CD4-positive, alpha-beta T cell treated with Interleukin-17A for 4 hours (primary cell): ENCODE results near the gene MAN1C1.
A peak's percentile ranks its signal among the peaks of the same experiment; 100 is the strongest.

Experiments used
- DNase-seq: peaks from one replicate; pipeline ENCODE4 v3.0.0-alpha.2; 2020; ENCODE audit warnings: mixed read lengths

MAN1C1 gene

DNA sequence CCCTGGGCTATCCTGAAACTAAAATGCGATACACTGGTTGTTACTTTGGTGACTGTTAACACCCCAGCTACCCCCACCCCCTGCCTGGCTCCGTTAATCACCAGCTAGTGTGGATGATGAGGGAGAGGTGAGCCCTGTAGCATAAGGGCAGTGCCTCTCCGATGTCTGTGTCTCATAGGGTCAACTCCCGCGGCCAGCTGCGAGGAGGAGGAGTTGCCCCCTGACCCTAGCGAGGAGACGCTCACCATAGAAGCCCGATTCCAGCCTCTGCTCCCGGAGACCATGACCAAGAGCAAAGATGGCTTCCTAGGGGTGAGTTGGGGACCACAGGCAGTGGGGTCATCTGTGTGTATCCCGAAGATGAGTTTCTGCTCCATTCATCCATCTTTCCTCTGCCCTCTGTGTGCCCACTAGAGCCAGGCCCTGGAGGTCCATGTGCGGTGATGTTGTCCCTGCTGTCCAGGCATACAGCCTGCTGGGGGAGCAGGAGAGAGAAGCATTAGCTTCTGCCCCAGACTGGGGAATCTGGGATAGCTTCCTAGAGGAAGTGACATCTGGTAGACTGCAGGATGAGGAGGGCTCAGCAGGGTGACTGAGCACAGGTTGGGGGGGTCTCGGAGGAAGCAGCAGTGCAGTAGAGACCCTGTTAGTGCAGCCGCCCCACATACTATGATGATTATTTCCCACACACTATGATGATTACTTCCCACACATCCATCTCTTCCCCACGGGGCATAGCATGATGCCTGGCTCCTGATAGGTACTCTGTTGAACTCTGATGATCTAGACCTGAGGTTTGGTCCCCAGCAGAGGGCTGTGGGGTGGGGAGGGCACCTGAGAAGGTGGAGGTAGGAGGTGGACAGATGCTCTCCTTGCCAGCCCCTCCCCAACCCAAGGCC, 188.6 kb downstream of the MAN1C1 start:
- DNase-seq, result no peak

DNA sequence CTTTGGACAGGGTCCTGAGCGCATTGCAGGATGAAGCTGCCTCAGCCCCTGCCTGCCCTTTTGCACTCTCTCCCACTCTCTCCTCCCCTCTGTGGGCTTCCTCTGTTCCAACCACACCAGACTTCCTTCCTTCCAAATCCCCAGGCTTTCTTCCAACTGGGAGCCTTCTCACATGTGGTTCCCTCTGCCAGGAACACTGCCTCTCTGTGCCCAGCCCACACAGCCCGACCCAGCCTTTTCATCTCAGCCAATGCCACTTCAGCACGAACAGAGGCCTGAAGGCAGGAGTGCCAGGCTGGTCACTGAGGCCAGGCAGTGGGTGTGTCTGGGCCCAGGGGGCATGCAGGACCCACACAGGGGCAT, 189.3 kb downstream of the MAN1C1 start:
- DNase-seq, result no peak

DNA sequence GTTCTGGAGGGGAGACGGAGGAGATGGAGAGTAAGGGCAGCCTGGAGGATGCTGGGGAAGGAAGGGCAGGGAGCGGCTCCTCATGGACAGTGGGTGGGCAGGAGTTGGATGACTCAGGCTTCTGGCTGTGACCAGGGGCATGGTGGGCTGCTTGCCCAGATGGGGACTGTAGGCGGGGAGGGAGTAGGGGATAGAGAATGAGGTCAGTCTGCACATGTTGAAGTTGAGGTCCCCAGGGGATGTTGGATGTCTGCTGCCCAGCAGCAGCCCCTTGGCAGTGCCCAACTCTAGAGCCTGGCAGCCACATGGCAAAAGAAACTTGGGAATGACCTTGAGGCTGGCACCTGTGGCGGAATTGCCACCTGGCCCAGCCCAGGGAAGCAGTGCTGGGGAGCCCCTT, 189.8 kb downstream of the MAN1C1 start:
- no peak for DNase-seq

DNA sequence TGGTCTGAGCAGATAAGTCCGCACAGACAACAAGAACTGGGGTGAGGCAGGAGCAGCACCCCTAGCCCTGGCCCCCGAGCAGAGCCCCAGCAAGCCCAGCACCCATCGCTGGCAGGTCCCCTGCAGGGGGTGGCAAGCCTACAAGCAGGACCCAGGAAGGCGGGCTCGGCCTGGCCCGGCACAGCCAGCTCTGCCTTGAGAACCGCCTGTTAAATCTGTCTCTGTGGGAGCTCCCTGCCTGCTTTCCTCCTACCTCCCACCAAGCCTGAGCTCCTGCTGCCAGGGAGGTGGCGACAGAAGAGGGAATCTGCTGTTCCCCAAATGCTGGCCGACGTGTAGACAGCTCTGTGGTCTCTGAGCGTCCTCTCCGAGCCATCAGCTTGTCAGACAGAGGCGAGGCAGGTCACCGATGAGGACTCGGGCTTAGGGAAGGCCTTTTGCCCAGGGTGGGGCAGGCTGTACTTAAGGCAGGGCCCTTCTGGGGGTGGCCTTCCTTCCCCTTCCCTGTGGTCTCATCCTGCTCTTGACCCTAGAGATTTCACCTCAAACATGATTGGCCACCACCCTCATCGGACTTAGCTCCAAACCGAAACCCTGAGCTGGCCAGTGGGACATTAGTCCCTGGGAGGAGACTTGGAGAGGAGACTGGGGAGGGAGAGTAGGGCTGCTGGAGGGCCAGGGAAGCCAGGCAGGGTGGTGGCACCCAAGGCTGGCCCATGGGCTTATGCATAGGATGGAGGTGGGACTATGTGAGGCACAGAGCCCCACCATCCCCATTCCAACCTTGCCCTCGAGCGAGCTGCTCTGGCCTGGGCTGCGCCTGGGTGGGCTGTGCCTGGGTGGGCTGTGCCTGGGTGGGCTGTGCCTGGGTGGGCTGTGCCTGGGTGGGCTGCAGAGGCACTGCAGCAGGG, 191.1 kb downstream of the MAN1C1 start:
- DNase-seq, result no peak

DNA sequence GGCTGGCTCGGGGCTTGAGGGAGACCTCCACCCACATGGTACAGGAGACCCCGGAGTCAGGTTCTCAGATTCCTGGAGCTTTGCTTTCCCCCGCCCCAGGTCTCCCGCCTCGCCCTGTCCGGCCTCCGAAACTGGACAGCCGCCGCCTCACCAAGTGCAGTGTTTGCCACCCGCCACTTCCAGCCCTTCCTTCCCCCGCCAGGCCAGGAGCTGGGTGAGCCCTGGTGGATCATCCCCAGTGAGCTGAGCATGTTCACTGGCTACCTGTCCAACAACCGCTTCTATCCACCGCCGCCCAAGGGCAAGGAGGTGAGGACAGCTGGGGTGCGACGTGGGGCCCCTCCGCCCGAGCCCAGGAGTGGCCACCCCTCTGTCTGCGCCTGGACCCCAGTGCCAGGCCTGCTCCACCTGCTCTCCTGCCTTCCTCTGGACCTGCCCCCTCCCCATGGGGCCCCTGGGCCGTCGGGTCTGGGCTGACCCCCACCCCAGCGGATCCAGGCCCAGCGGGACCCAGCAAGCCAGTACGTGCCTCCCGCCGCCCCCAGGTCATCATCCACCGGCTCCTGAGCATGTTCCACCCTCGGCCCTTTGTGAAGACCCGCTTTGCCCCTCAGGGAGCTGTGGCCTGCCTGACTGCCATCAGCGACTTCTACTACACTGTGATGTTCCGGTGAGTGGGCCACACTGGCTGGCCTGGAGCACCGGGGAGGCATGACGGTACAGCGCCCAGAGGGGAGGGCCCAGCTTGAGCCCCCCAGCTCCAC, 192.1 kb downstream of the MAN1C1 start:
- no peak for DNase-seq

DNA sequence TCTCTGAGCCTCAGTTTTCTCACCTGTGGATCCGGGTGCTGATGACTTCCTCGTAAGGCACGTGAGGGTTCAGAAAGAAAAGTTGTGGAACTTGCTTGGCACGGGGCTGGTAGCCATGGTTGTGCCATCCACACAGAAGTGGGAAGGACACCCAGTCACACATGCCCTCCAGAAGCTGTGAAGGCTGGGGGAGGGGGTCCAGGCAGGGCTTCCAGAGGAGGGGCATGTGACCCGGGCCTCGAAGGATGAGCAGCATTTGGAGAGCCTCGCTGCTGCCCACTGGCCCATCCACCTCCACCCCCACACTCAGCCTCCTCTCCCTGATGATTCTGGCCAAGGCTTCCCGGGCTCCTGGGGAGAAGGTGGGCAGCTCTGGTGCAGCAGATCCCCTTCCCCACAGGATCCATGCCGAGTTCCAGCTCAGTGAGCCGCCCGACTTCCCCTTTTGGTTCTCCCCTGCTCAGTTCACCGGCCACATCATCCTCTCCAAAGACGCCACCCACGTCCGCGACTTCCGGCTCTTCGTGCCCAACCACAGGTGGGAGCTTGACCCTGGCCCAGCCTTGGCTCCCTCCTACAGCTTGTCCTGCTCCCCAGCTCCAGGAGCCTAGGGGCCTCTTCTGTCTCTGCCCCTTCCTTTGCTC, 192.8 kb downstream of the MAN1C1 start:
- DNase-seq, result no peak

DNA sequence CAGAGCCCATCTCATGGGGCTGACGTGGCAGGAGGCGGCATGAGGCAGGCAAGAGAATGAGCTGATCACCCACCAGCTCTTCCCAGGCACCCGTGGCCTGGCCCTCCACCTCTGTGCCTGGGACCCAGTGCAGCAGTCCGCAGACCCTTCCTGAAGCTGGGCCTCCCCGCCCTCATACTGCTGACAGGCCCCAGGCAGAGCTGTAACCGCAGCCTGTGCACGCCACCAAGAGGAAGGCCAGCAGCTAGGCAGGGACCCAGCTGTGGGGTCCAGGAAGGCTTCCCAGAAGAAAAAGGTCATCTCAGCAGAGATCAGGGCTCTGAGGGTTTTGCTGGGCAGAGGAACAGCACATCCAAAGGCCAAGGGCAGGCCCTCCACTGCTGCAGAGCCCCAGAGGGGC, 193.3 kb downstream of the MAN1C1 start:
- no peak for DNase-seq

DNA sequence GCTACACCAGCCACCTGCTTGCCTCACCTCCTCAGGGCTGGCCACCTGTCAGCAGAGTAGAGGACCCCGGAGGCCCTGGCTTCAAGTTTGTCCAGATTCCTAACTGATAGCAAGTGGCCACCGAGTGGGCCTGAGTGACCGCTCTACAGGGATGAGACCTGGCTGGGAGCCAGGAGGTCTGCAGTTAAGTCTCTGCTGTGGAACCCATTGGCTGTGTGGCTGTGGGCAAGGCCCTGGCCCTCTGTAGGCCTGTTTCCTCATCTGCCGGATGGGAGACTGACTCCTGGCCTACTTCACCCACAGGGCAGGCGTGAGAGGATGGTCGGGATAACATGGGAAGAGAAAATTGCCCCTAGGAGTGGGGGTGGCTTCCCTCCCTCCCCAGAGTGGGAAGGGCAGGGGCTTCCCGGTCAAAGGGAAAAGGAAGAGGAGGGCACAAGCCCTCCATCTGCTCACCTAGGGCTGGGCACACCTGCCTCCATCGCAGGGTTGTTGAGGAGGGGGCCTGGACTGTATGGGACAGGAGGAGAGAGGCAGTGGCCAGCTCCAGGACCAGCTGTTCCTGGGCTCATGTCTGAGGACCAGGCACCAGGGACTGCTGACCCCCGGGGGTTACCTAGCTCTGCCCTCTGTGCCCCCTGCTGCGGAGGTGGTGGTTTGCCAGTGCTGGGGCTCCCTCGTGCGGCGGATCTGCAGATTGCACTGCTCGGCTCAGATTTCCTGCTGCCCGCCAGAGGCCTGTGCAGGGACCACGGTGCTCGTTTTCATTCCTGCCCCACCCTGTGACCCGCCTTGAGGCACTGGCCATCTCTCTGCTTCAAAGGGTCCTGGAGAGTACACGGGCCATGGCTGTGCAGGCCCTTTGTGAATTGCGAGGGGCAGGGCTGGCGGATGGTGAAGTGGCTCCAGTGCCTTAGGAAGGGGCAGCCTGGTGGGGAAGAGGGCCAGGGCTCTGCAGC, 194.0 kb downstream of the MAN1C1 start:
- peak; percentile 89 for DNase-seq

DNA sequence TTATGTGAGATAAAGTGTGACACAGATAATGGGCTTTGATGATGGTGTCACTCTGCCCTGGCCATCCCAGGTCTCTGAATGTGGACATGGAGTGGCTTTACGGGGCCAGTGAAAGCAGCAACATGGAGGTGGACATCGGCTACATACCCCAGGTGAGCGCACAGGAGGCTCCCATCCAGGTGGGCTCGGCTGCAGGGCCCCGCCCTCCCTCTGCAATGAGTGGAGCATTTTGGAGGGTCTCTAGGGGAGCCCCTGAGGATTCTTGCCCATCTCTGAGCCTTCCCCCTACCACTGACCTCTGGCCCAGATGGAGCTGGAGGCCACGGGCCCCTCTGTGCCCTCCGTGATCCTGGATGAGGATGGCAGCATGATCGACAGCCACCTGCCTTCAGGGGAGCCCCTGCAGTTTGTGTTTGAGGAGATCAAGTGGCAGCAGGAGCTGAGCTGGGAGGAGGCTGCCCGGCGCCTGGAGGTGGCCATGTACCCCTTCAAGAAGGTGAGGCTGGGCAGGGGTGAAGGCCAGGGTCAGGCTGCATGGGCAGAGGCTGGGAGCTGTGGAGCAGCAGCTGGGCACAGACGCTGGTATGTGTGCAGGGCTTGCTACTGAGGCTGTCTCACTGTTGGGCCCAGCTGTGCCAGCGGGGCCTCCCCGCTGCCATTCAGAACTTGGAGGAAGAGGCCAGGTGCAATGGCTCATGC, 194.9 kb downstream of the MAN1C1 start:
- DNase-seq, result no peak

DNA sequence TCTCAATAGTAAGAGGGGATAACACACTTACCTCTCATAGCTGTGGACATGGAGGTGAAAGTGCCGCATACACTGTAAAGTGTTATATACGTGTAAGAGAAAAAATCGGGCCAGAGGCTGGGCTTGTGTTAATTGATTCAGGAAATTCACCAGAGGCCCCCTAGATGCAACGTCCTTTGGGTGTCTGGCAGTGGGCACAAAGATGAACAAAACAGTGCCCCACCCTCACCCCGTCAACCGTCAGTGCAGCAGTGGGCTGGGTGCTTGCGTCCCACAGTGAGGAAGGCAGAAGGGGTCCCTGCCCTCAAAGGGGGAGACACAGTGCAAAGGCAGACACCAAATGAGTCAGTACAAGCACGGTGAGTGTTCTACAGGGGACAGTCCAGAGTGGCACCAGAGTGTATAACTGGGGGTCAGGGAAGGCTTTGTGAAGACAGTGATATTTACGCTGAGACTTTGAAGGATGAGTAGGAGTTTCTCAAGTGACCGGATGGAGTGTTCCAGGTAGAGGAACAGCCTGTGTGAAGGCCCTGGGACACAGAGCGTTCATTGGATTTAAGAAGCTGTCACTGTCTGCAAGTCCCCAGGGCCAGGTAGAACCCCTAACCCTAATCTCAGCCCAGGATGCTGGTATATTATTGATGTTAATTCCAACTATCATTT, 196.6 kb downstream of the MAN1C1 start:
- DNase-seq, result no peak

DNA sequence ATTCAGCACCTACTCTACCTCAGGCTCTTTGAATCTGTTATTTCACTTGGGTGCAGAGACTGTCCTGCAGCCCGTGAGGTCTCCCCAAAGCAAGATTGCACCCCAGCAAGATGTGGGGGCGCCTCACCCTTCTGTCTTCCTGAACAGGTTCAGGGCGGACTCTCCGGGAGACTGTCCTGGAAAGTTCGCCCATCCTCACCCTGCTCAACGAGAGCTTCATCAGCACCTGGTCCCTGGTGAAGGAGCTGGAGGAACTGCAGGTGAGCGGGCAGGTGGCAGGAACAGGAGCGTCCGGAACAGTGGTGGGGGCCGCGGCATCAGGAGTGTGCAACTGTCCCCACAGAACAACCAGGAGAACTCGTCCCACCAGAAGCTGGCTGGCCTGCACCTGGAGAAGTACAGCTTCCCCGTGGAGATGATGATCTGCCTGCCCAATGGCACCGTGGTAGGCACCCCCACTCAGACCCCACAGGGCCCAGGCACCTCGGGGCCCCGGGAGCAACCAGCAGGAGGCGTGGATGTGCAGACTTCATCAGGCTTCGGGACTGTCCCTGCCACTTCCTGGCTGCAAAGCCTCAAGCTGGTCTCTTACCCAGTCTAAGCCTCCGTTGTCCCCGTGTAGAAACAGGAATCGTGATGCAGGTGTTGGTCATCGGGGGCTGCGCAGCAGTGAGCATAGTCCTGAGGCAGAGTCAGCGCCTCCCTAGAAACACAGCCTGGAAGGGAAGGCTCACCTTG, 197.3 kb downstream of the MAN1C1 start:
- DNase-seq, result no peak

DNA sequence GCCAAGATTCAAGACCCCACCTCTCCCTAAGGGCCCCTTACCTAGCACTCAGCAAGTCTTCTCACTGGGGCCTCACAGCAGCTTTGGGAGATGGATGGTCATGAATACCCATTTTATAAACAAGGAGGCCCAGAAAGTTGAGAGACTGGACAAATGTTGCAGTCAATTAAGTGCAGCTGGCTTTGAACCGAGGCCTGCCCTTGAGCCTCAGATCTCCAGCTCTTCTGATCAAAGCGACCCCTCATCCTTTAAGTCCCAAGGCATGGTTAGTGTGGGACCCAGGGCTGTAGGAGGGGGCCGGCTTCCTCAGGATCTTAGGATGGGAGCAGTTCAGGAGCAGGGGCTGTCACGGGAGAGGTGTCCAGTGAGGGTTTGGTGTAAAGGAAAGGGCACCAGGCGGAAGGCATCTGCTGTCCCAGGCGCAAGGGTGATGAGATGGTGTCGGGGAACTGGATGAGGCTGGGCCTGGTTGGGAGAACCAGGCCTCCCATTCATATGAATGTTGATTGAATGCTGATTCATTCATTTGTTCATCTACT, 198.0 kb downstream of the MAN1C1 start:
- DNase-seq, result no peak

DNA sequence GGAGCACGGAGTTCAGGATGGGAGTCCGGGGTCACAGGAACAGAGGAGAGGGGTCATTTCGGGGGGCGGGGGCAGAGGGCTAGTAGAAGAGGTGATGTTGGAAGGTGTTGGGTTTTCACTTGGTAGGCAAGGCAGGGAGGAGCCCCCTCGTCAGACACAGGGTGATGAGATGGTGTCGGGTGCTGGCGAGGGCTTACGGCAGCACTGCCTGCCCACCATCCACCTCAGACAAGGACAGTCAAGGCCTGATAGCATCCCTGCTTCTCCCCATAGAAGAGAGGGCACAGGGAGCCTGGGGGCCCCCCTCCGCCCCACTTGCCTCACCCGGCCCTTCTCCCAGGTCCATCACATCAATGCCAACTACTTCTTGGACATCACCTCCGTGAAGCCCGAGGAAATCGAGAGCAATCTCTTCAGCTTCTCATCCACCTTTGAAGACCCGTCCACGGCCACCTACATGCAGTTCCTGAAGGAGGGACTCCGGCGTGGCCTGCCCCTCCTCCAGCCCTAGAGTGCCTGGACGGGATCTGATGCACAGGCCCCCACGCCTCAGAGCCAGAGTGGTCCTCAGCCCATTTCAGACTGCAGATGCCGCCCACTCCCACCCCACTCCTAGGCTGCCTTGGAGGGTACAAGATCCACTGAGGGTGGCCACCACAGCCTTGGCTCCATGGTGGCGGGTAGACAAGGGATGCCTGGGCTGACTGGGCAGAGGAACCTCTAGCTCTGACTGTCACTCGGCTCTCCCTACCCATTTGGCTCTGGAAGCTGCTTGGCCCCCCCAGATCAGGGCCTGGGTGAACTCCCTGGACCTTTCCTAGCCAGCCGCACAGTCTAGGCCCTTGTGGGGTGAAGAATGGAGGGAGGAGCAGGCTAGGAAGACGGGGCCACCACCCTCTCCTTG, 198.9 kb downstream of the MAN1C1 start:
- no peak for DNase-seq

DNA sequence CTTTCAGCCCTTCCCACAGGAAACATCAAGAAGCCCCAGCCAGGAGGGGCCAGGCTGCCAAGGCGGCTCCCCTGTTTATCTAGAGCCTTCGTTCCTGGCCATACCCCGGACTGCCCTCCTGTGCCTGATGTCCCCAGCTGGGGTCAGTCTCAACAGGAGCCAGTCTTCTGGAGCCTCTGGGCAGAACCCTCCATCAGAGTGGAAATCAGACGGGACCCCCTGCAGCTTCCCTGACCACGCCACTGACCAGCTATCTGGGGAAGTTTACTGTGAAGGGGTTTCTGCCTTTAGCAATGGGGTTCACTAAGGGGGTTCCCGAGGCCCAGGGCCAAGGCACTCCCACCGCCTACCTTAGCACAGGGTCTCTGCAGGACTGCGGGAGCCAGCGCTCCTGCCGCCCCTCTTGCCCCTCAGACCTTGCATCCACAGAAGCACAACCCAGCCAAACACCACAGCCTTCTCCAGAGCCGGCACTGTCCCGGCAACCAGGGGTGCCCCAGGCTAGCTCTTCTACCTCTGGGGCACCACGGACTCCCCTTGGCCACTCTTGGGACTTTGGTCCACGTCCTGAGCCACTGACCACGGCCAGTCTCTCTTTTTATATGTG, 199.6 kb downstream of the MAN1C1 start:
- DNase-seq, result no peak

DNA sequence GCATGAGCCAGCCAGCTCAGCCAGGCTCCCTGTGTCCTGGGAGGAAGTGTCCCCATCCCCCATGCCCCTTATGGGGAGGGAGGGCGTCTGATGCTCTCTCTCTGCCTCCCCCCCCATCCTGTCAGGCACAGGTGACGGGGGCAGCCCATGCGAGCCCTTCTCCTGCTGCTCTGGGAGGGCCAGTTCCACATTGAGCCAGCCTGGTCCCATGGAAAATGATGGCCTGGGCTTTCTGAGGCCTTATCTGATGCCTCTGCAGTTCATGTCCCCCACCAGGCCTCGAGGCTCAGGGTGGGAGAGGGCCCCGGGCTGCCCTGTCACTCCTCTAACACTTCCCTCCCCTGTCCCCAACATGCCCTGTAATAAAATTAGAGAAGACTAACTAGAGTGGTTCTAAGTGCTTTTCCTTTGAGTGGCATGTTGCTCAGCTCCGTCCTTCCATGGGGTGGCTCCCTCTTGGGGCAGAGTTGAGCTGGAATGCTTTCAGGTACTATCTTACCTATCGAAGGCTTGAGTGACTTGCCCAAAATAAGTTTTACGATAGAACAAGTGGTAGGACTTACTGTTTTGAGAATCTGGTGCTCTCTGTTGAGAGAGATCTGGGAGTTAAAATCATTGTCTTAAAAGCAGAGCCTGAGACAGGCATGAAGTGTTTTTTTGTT, 201.4 kb downstream of the MAN1C1 start:
- DNase-seq, result no peak

DNA sequence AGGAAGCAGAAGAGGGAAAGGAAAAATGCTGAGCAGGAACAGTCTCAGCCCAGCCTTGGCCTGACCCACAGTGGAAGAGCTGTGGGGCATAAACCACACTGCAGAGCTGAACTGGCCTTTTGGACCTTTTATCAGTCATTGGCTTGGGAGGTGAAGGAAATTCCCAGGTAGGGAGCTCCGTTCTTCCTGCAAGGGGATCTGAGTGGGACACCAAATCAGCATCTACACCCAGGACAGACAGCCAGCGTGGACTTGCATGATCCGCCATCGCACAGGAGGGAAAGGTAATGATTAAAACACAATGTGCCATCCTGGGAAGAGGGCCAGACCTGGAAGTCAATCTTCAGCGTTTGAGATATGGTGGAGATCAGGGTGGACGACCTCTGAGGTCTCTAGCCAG, 202.0 kb downstream of the MAN1C1 start:
- DNase-seq, result no peak
